Activated T-cell treated with anti-CD3 and anti-CD28 coated beads, Interleukin-2, amount 50 U/mL, for 1 hour (primary cell): ENCODE data around the gene NFKB1.

Experiments used
- DNase-seq: peaks from one replicate; pipeline ENCODE4 v3.0.0-alpha.2; 2020

The NFKB1 gene

GRCh38 chr4:102633100-102633499 is 131.9 kb downstream of the NFKB1 start:
- DNase-seq = no peak

- DNase-seq = no peak
These were observed 136.2 kb downstream of the NFKB1 start for GRCh38 chr4:102637391-102637790.

GRCh38 chr4:102638621-102639020 is 137.5 kb downstream of the NFKB1 start:
- DNase-seq = no peak

- no peak for DNase-seq
These were observed 138.4 kb downstream of the NFKB1 start for GRCh38 chr4:102639598-102639997.

GRCh38 chr4:102640669-102641068 is 139.5 kb downstream of the NFKB1 start:
- DNase-seq = no peak

- no peak for DNase-seq
These were observed 140.6 kb downstream of the NFKB1 start for GRCh38 chr4:102641793-102642192.

- DNase-seq = no peak
These were observed 141.6 kb downstream of the NFKB1 start for GRCh38 chr4:102642631-102643298.

- DNase-seq = no peak
These were observed 146.0 kb downstream of the NFKB1 start for GRCh38 chr4:102647117-102647516.

GRCh38 chr4:102657206-102657605 is 156.0 kb downstream of the NFKB1 start:
- no peak for DNase-seq

- no peak for DNase-seq
These were observed 161.9 kb downstream of the NFKB1 start for GRCh38 chr4:102663073-102663472.

- DNase-seq = no peak
These were observed 164.4 kb downstream of the NFKB1 start for GRCh38 chr4:102665527-102665926.
